Muscle layer of duodenum (tissue), 2 donors: Measurements from ENCODE around the gene UBE2C.
A peak's percentile ranks its signal among the peaks of the same experiment; 100 is the strongest.
"Not testable (repeated sequence)": the region's sequence is repeated elsewhere in the genome, so short reads cannot be mapped to it uniquely, and the experiment has no call there.

Experiments
- H3K27ac ChIP-seq: one replicate; pipeline ENCODE4 v1.7.0; 2013; ENCODE audit warnings: mild to moderate bottlenecking, low read length
- H3K27me3 ChIP-seq: one replicate; pipeline ENCODE4 v1.7.0; 2013; ENCODE audit warnings: low read depth, mild to moderate bottlenecking, control low read depth, low read length
- H3K36me3 ChIP-seq, 2 donors: one replicate each; pipeline ENCODE4 v1.7.0; 2013; ENCODE audit warnings: low read length in 2 of 2, control low read depth in 1 of 2, mild to moderate bottlenecking in 1 of 2; ENCODE audit not compliant: insufficient read depth in 2 of 2, control insufficient read depth in 1 of 2
- H3K4me1 ChIP-seq, 2 donors: one replicate each; pipeline ENCODE4 v1.7.0; 2013; ENCODE audit warnings: low read length in 2 of 2, mild to moderate bottlenecking in 2 of 2, control low read depth in 1 of 2, moderate library complexity in 1 of 2; ENCODE audit not compliant: insufficient read depth in 2 of 2, control insufficient read depth in 1 of 2
- H3K4me3 ChIP-seq, 2 donors: one replicate each; pipeline ENCODE4 v1.7.0; 2013; ENCODE audit warnings: low read length in 2 of 2, low read depth in 1 of 2, mild to moderate bottlenecking in 1 of 2
- H3K9me3 ChIP-seq, 2 donors: one replicate each; pipeline ENCODE4 v1.7.0; 2013; ENCODE audit warnings: low read length in 2 of 2, control low read depth in 1 of 2, mild to moderate bottlenecking in 1 of 2; ENCODE audit not compliant: control insufficient read depth in 1 of 2
- donor health status: healthy.

The UBE2C gene

GRCh38 chr20:45812157-45813005, at the start of gene UBE2C:
Gene UBE2C, plus strand, starts transcription at chr20:45812644. Its CDS starts 52 bp downstream, at chr20:45812696.
- Histone ChIP-seq H3K4me1 (peaks cover 4 to 8% of the 10 kb centered on the region in 2 donors), H3K27ac (no peak within 1 kb of the TSS)

GRCh38 chr20:45764618-45765282, 47.7 kb upstream of the UBE2C start:
- H3K9me3 ChIP-seq, H3K4me1 ChIP-seq, H3K27ac ChIP-seq, H3K4me3 ChIP-seq, H3K27me3 ChIP-seq, H3K36me3 ChIP-seq: not testable (repeated sequence)

More at GRCh38 chr20:45812157-45813005, at the start of gene UBE2C:
- no peaks in the 10 kb centered on the region for H3K27me3 ChIP-seq
- H3K36me3 ChIP-seq: peaks cover 24 to 42% of the 10 kb centered on the region in 2 donors
- no peaks in the 10 kb centered on the region for H3K9me3 ChIP-seq
- peak within 1 kb of the TSS; percentile 64 to 83 for H3K4me3 ChIP-seq

- Histone ChIP-seq H3K27me3 (no peaks in the 10 kb centered on the region), H3K36me3 (no peaks in the 10 kb centered on the region), H3K4me3 (no peak overlapping the region), H3K4me1 (no peaks in the 10 kb centered on the region), H3K27ac (no peak overlapping the region), H3K9me3 (no peaks in the 10 kb centered on the region)
These were observed 47.1 kb upstream of the UBE2C start for GRCh38 chr20:45765307-45765875.

GRCh38 chr20:45765980-45766379, 46.5 kb upstream of the UBE2C start:
- Histone ChIP-seq H3K4me1 (peaks cover 0 to 3% of the 10 kb centered on the region in 2 donors), H3K4me3 (no peak overlapping the region), H3K27ac (no peak overlapping the region), H3K36me3 (no peaks in the 10 kb centered on the region), H3K27me3 (no peaks in the 10 kb centered on the region), H3K9me3 (no peaks in the 10 kb centered on the region)

GRCh38 chr20:45768479-45768878, 44.0 kb upstream of the UBE2C start:
- Histone ChIP-seq H3K4me1 (peaks cover 9 to 11% of the 10 kb centered on the region in 2 donors), H3K27ac (no peak overlapping the region), H3K9me3 (no peaks in the 10 kb centered on the region), H3K4me3 (no peak overlapping the region), H3K36me3 (no peaks in the 10 kb centered on the region), H3K27me3 (no peaks in the 10 kb centered on the region)

- Histone ChIP-seq H3K27me3 (no peaks in the 10 kb centered on the region), H3K9me3 (no peaks in the 10 kb centered on the region), H3K36me3 (no peaks in the 10 kb centered on the region), H3K27ac (peak overlapping the region; percentile 14), H3K4me1 (peaks cover 9 to 11% of the 10 kb centered on the region in 2 donors), H3K4me3 (peak overlapping the region in 1 of 2 donors; percentile 19)
These were observed 41.2 kb upstream of the UBE2C start for GRCh38 chr20:45771182-45771759.

- Histone ChIP-seq H3K9me3 (no peaks in the 10 kb centered on the region), H3K36me3 (no peaks in the 10 kb centered on the region), H3K4me1 (peaks cover 9 to 11% of the 10 kb centered on the region in 2 donors), H3K27me3 (no peaks in the 10 kb centered on the region), H3K27ac (no peak overlapping the region), H3K4me3 (no peak overlapping the region)
These were observed 39.8 kb upstream of the UBE2C start for GRCh38 chr20:45772693-45773092.

GRCh38 chr20:45774945-45775344, 37.5 kb upstream of the UBE2C start:
- no peak overlapping the region for H3K4me3 ChIP-seq
- H3K27me3 ChIP-seq: no peaks in the 10 kb centered on the region
- peaks cover 0 to 3% of the 10 kb centered on the region in 2 donors for H3K36me3 ChIP-seq
- H3K9me3 ChIP-seq: no peaks in the 10 kb centered on the region
- peaks cover 17% of the 10 kb centered on the region in 2 donors for H3K4me1 ChIP-seq
- H3K27ac ChIP-seq: no peak overlapping the region

- peaks cover 0 to 3% of the 10 kb centered on the region in 2 donors for H3K36me3 ChIP-seq
- H3K9me3 ChIP-seq: no peaks in the 10 kb centered on the region
- H3K27ac ChIP-seq: no peak overlapping the region
- H3K27me3 ChIP-seq: no peaks in the 10 kb centered on the region
- no peak overlapping the region for H3K4me3 ChIP-seq
- peaks cover 17 to 20% of the 10 kb centered on the region in 2 donors for H3K4me1 ChIP-seq
These were observed 37.0 kb upstream of the UBE2C start for GRCh38 chr20:45775411-45775810.

GRCh38 chr20:45776931-45777330, 35.5 kb upstream of the UBE2C start:
- no peak overlapping the region for H3K27ac ChIP-seq
- peaks cover 13 to 14% of the 10 kb centered on the region in 2 donors for H3K4me1 ChIP-seq
- H3K36me3 ChIP-seq: peaks cover 0 to 3% of the 10 kb centered on the region in 2 donors
- H3K27me3 ChIP-seq: no peaks in the 10 kb centered on the region
- H3K9me3 ChIP-seq: no peaks in the 10 kb centered on the region
- no peak overlapping the region for H3K4me3 ChIP-seq
